RWPE2 (cell line): Measurements from ENCODE around the gene EPC1.

Experiments used
- ATAC-seq: fragments of 200-7000 bp; cut with Tn5 transposase; 3 replicates; pipeline ENCODE4 v1.9.1; 2021; ENCODE audit warnings: low read depth
- DNase-seq: peaks from one replicate; pipeline ENCODE4 v3.0.0-alpha.2; 2020; ENCODE audit warnings: low spot score
- H3K27ac ChIP-seq: fragments of 450-650 bp; 2 replicates; pipeline ENCODE4 v1.5.1; 2017; ENCODE audit warnings: mild to moderate bottlenecking; ENCODE audit not compliant: poor library complexity, severe bottlenecking
- H3K27me3 ChIP-seq: fragments of 250-450 bp; sonication (Bioruptor Pico); 2 replicates; pipeline ENCODE4 v1.5.1; 2021; ENCODE audit warnings: mild to moderate bottlenecking, moderate library complexity; ENCODE audit not compliant: insufficient read depth, poor library complexity, severe bottlenecking
- H3K36me3 ChIP-seq: fragments of 250-450 bp; sonication (Bioruptor Pico); 2 replicates; pipeline ENCODE4 v1.5.1; 2020; ENCODE audit warnings: low read depth, mild to moderate bottlenecking, moderate library complexity
- H3K4me1 ChIP-seq: fragments of 250-450 bp; sonication (Bioruptor Pico); 2 replicates; pipeline ENCODE4 v1.5.1; 2021; ENCODE audit warnings: mild to moderate bottlenecking, moderate library complexity; ENCODE audit not compliant: insufficient read depth, poor library complexity, severe bottlenecking
- H3K4me3 ChIP-seq: fragments of 250-450 bp; sonication (Bioruptor Pico); 2 replicates; pipeline ENCODE4 v1.5.1; 2021; ENCODE audit warnings: mild to moderate bottlenecking, moderate library complexity; ENCODE audit not compliant: severe bottlenecking
- H3K9me3 ChIP-seq: fragments of 250-450 bp; sonication (Bioruptor Pico); 2 replicates; pipeline ENCODE4 v1.5.1; 2021; ENCODE audit warnings: mild to moderate bottlenecking, moderate library complexity; ENCODE audit not compliant: severe bottlenecking
- CTCF ChIP-seq: fragments of 450-650 bp; IDR thresholded peaks from one replicate; pipeline ENCODE4 v1.5.1; 2017; ENCODE audit warnings: mild to moderate bottlenecking, moderate library complexity; ENCODE audit not compliant: poor library complexity, severe bottlenecking

The EPC1 gene

DNA sequence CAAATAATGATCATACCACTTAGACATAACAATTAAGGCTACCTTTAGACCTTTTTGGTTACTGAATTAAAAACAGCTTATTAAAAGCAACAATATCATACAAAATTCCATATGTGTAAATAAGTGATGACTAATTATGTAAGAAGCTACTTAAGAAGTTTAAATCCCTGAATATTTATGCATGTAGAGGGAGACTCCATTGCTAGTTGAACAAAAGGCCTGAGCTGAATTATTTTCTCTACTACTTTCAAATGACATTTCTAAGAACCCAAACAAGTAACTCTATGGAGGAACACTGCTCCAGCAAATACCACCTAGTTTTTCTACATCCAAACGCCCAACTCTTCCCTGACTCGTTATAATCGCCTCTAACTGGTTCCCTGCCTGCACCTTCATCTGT is 31.5 kb downstream of the EPC1 start:
- peaks cover 13% of the 10 kb centered on the region for H3K4me1 ChIP-seq
- peaks cover 6% of the 10 kb centered on the region; the same call in 1 of the 2 replicates for H3K36me3 ChIP-seq
- no peaks in the 10 kb centered on the region for H3K27me3 ChIP-seq
- ATAC-seq (peak; percentile 29; the same call in 1 of the 3 replicates), DNase-seq (no peak)
- H3K4me3 ChIP-seq = no peak overlapping the region
- no peaks in the 10 kb centered on the region for H3K9me3 ChIP-seq
- no peak overlapping the region for H3K27ac ChIP-seq
- TF ChIP-seq CTCF = no peak

DNA sequence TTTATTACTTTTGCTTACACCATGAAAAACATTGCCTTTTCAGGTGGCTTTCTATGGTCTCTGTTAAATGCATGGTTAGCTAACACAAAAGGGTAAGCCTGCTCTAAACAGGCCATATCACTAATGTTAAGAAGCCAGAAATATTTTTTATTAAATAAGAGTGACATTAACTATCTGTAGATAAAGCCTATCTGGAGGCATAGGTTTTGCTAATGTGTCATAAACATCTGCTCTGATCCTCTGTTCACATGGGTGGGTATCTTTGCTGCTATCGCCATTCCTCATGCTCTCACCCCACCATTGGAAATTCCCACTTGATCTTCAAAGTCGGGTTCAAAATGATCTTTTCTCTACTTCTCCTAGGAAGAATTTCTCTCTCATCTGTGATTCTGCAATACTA is 32.4 kb downstream of the EPC1 start:
- H3K9me3 ChIP-seq = no peaks in the 10 kb centered on the region
- H3K36me3 ChIP-seq = peaks cover 9% of the 10 kb centered on the region; the same call in 1 of the 2 replicates
- no peak for TF ChIP-seq CTCF
- no peak overlapping the region for H3K27ac ChIP-seq
- peaks cover 13% of the 10 kb centered on the region for H3K4me1 ChIP-seq
- ATAC-seq (no peak), DNase-seq (no peak)
- no peak overlapping the region for H3K4me3 ChIP-seq
- H3K27me3 ChIP-seq = no peaks in the 10 kb centered on the region

GRCh38 chr10:32308027-32308603 is 38.8 kb downstream of the EPC1 start:
- Histone ChIP-seq H3K36me3 (peaks cover 35% of the 10 kb centered on the region), H3K27ac (no peak overlapping the region), H3K4me1 (no peaks in the 10 kb centered on the region), H3K27me3 (no peaks in the 10 kb centered on the region), H3K4me3 (no peak overlapping the region), H3K9me3 (no peaks in the 10 kb centered on the region)
- DNase-seq (no peak), ATAC-seq (no peak)
- no peak for TF ChIP-seq CTCF

GRCh38 chr10:32307609-32308008 is 39.3 kb downstream of the EPC1 start:
- DNase-seq (no peak), ATAC-seq (no peak)
- Histone ChIP-seq H3K9me3 (no peaks in the 10 kb centered on the region), H3K27me3 (no peaks in the 10 kb centered on the region), H3K36me3 (peaks cover 36% of the 10 kb centered on the region), H3K27ac (no peak overlapping the region), H3K4me1 (no peaks in the 10 kb centered on the region), H3K4me3 (no peak overlapping the region)
- TF ChIP-seq CTCF = no peak

DNA sequence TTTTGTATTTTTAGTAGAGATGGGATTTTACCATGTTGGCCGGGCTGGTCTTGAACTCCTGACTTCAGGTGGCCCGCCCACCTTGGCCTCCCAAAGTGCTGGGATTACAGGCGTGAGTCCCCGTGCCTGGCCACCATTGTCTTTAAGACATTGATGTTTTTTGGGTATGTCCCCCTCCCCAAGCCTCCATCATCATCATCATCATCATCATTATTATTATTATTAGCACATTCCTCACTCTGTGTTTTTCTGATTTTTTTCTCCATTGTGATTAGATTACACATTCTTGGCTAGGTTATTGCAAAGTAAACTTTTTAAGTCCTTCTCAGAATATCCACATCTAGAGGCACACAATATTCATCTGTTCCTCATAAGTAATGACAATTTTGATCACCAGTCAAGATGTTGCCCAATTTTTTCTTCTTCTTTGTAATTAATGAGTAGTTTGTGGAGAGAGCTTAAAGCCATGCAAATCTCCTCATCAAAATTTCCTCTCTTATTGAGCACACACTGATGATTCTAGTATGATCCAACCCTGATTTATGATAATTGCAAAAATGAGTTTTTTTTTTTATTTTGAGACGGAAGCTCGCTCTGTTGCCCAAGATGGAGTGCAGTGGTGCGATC is 47.5 kb downstream of the EPC1 start:
- peak overlapping the region; percentile 85 for H3K27ac ChIP-seq
- no peaks in the 10 kb centered on the region for H3K27me3 ChIP-seq
- DNase-seq = no peak

More for the DNA sequence above, 47.5 kb downstream of the EPC1 start:
- H3K4me1 ChIP-seq = peaks cover 18% of the 10 kb centered on the region
- H3K4me3 ChIP-seq = no peak overlapping the region
- TF ChIP-seq CTCF = no peak
- no peak for ATAC-seq
- peaks cover 17% of the 10 kb centered on the region for H3K36me3 ChIP-seq
- H3K9me3 ChIP-seq = no peaks in the 10 kb centered on the region
